ENCODE data around the gene PRKCH.

Gene PRKCH

GRCh38 chr14:61347826-61348443, 26.6 kb downstream of the PRKCH start:
- Mint-ChIP-seq H3K4me3 (peak overlapping the region; percentile 81), H3K27me3 (ENCODE audit: low read depth) (no peaks in the 10 kb centered on the region), H3K36me3 (ENCODE audit: low read depth) (peaks cover 46% of the 10 kb centered on the region), H3K9me3 (peaks cover 7% of the 10 kb centered on the region), H3K4me1 (ENCODE audit: low read depth) (peaks cover 84% of the 10 kb centered on the region), H3K27ac (peak overlapping the region; percentile 85)
- peak; percentile 57 for DNase-seq (ENCODE audit: low spot score)

GRCh38 chr14:61350427-61351270, 29.3 kb downstream of the PRKCH start:
- no peak for DNase-seq (ENCODE audit: low spot score)
- Mint-ChIP-seq H3K27ac (peak overlapping the region; percentile 70), H3K9me3 (peaks cover 7% of the 10 kb centered on the region), H3K27me3 (ENCODE audit: low read depth) (no peaks in the 10 kb centered on the region), H3K4me1 (ENCODE audit: low read depth) (peaks cover 76% of the 10 kb centered on the region), H3K36me3 (ENCODE audit: low read depth) (peaks cover 37% of the 10 kb centered on the region), H3K4me3 (peak overlapping the region; percentile 51)

GRCh38 chr14:61351477-61351876, 30.1 kb downstream of the PRKCH start:
- Mint-ChIP-seq H3K4me3 (peak overlapping the region; percentile 39), H3K36me3 (ENCODE audit: low read depth) (peaks cover 46% of the 10 kb centered on the region), H3K4me1 (ENCODE audit: low read depth) (peaks cover 77% of the 10 kb centered on the region), H3K27me3 (ENCODE audit: low read depth) (no peaks in the 10 kb centered on the region), H3K9me3 (peaks cover 7% of the 10 kb centered on the region), H3K27ac (peak overlapping the region; percentile 70)
- DNase-seq (ENCODE audit: low spot score), result no peak

GRCh38 chr14:61355892-61356325, 34.5 kb downstream of the PRKCH start:
- Mint-ChIP-seq H3K36me3 (ENCODE audit: low read depth) (peaks cover 43% of the 10 kb centered on the region), H3K27ac (peak overlapping the region; percentile 73), H3K4me3 (peak overlapping the region; percentile 55), H3K4me1 (ENCODE audit: low read depth) (peaks cover 71% of the 10 kb centered on the region), H3K27me3 (ENCODE audit: low read depth) (no peaks in the 10 kb centered on the region), H3K9me3 (no peaks in the 10 kb centered on the region)
- DNase-seq (ENCODE audit: low spot score), result peak; percentile 44

- Mint-ChIP-seq H3K27me3 (ENCODE audit: low read depth) (no peaks in the 10 kb centered on the region), H3K36me3 (ENCODE audit: low read depth) (peaks cover 45% of the 10 kb centered on the region), H3K4me3 (peak overlapping the region; percentile 55)
Observed at GRCh38 chr14:61357123-61357522, 35.7 kb downstream of the PRKCH start.

GRCh38 chr14:61358554-61359226, 37.3 kb downstream of the PRKCH start:
- Mint-ChIP-seq H3K4me3 (peak overlapping the region; percentile 56), H3K27ac (peak overlapping the region; percentile 65), H3K27me3 (ENCODE audit: low read depth) (no peaks in the 10 kb centered on the region), H3K36me3 (ENCODE audit: low read depth) (peaks cover 39% of the 10 kb centered on the region), H3K4me1 (ENCODE audit: low read depth) (peaks cover 61% of the 10 kb centered on the region), H3K9me3 (no peaks in the 10 kb centered on the region)
- no peak for DNase-seq (ENCODE audit: low spot score)

More at GRCh38 chr14:61357123-61357522, 35.7 kb downstream of the PRKCH start:
- Mint-ChIP-seq H3K27ac (peak overlapping the region; percentile 49), H3K9me3 (no peaks in the 10 kb centered on the region), H3K4me1 (ENCODE audit: low read depth) (peaks cover 67% of the 10 kb centered on the region)
- no peak for DNase-seq (ENCODE audit: low spot score)

GRCh38 chr14:61360796-61361525, 39.6 kb downstream of the PRKCH start:
- no peaks in the 10 kb centered on the region for H3K9me3 Mint-ChIP-seq
- H3K4me3 Mint-ChIP-seq, result no peak overlapping the region
- H3K27me3 Mint-ChIP-seq (ENCODE audit: low read depth), result no peaks in the 10 kb centered on the region
- DNase-seq (ENCODE audit: low spot score), result no peak
- peaks cover 32% of the 10 kb centered on the region for H3K36me3 Mint-ChIP-seq (ENCODE audit: low read depth)
- H3K4me1 Mint-ChIP-seq (ENCODE audit: low read depth), result peaks cover 46% of the 10 kb centered on the region
- peak overlapping the region; percentile 23 for H3K27ac Mint-ChIP-seq

GRCh38 chr14:61362072-61362750, 40.8 kb downstream of the PRKCH start:
- no peaks in the 10 kb centered on the region for H3K27me3 Mint-ChIP-seq (ENCODE audit: low read depth)
- peaks cover 23% of the 10 kb centered on the region for H3K36me3 Mint-ChIP-seq (ENCODE audit: low read depth)
- no peaks in the 10 kb centered on the region for H3K9me3 Mint-ChIP-seq
- H3K4me3 Mint-ChIP-seq, result no peak overlapping the region
- H3K27ac Mint-ChIP-seq, result no peak overlapping the region
- no peak for DNase-seq (ENCODE audit: low spot score)
- peaks cover 41% of the 10 kb centered on the region for H3K4me1 Mint-ChIP-seq (ENCODE audit: low read depth)

GRCh38 chr14:61364243-61364642, 42.9 kb downstream of the PRKCH start:
- peaks cover 39% of the 10 kb centered on the region for H3K4me1 Mint-ChIP-seq (ENCODE audit: low read depth)
- DNase-seq (ENCODE audit: low spot score), result no peak
- H3K27me3 Mint-ChIP-seq (ENCODE audit: low read depth), result no peaks in the 10 kb centered on the region
- no peak overlapping the region for H3K4me3 Mint-ChIP-seq
- H3K27ac Mint-ChIP-seq, result no peak overlapping the region
- no peaks in the 10 kb centered on the region for H3K9me3 Mint-ChIP-seq
- H3K36me3 Mint-ChIP-seq (ENCODE audit: low read depth), result peaks cover 9% of the 10 kb centered on the region

GRCh38 chr14:61365667-61366212, 44.4 kb downstream of the PRKCH start:
- H3K4me1 Mint-ChIP-seq (ENCODE audit: low read depth), result peaks cover 45% of the 10 kb centered on the region
- H3K27me3 Mint-ChIP-seq (ENCODE audit: low read depth), result no peaks in the 10 kb centered on the region
- H3K27ac Mint-ChIP-seq, result no peak overlapping the region
- no peak for DNase-seq (ENCODE audit: low spot score)
- no peaks in the 10 kb centered on the region for H3K9me3 Mint-ChIP-seq
- H3K36me3 Mint-ChIP-seq (ENCODE audit: low read depth), result peaks cover 12% of the 10 kb centered on the region
- H3K4me3 Mint-ChIP-seq, result no peak overlapping the region

- Mint-ChIP-seq H3K9me3 (peaks cover 10% of the 10 kb centered on the region), H3K36me3 (ENCODE audit: low read depth) (peaks cover 27% of the 10 kb centered on the region), H3K27ac (peak overlapping the region; percentile 2), H3K4me3 (no peak overlapping the region), H3K27me3 (ENCODE audit: low read depth) (no peaks in the 10 kb centered on the region), H3K4me1 (ENCODE audit: low read depth) (peaks cover 54% of the 10 kb centered on the region)
- DNase-seq (ENCODE audit: low spot score), result no peak
Observed at GRCh38 chr14:61368114-61368710, 46.8 kb downstream of the PRKCH start.

GRCh38 chr14:61368781-61369453, 47.5 kb downstream of the PRKCH start:
- H3K4me1 Mint-ChIP-seq (ENCODE audit: low read depth), result peaks cover 56% of the 10 kb centered on the region
- no peaks in the 10 kb centered on the region for H3K27me3 Mint-ChIP-seq (ENCODE audit: low read depth)
- H3K27ac Mint-ChIP-seq, result peak overlapping the region; percentile 29
- peak overlapping the region; percentile 25 for H3K4me3 Mint-ChIP-seq
- no peak for DNase-seq (ENCODE audit: low spot score)
- H3K9me3 Mint-ChIP-seq, result peaks cover 14% of the 10 kb centered on the region
- H3K36me3 Mint-ChIP-seq (ENCODE audit: low read depth), result peaks cover 34% of the 10 kb centered on the region

All from T-helper 2 cell treated with Interferon-gamma antibody and Interleukin-4, amounts not matched to agents 5 μg/mL and 100 μg/mL, for 36 hours (primary cell).